HFFc6 (cell line): ENCODE data around the gene RANGAP1. TPM values are rescaled to one million over a fixed set of nuclear protein-coding genes. Genes with fewer than 3 reads are reported as not detected.

Source experiments
- DNase-seq: peaks from one replicate; pipeline ENCODE4 v3.0.0-alpha.2; 2018
- H3K27ac Mint-ChIP-seq: 2 replicates; pipeline ENCODE4 v1.8.0; 2020; ENCODE audit warnings: mild to moderate bottlenecking, mixed read lengths
- H3K27me3 Mint-ChIP-seq: 2 replicates; pipeline ENCODE4 v1.8.0; 2021; ENCODE audit warnings: mild to moderate bottlenecking, moderate library complexity, mixed read lengths; ENCODE audit not compliant: insufficient read depth
- H3K36me3 Mint-ChIP-seq: 2 replicates; pipeline ENCODE4 v1.8.0; 2021; ENCODE audit warnings: low read depth, mixed read lengths
- H3K4me1 Mint-ChIP-seq: 2 replicates; pipeline ENCODE4 v1.8.0; 2020; ENCODE audit warnings: low read depth, mixed read lengths
- H3K4me3 Mint-ChIP-seq: 2 replicates; pipeline ENCODE4 v1.8.0; 2020; ENCODE audit warnings: mild to moderate bottlenecking, moderate library complexity, mixed read lengths
- H3K9me3 Mint-ChIP-seq: 2 replicates; pipeline ENCODE4 v1.8.0; 2020; ENCODE audit warnings: mild to moderate bottlenecking, mixed read lengths
- CTCF ChIP-seq: fragments of 200-600 bp; sonication (generic); IDR thresholded peaks from 2 replicates; pipeline ENCODE4 v1.5.0; 2021; ENCODE audit warnings: antibody characterized with exemption, mild to moderate bottlenecking
- total RNA-seq, 6 experiments: library from RNA; stranded (reverse); fragmentation: NEBNext Ultra II Directional; extraction: Animal tissue kit (Norgen Biotek cat#: 25700); gene quantifications; 2 replicates in 1 of 6; 3 replicates in 5 of 6; pipeline ENCODE4 v1.2.3, GENCODE V29; 2021

RANGAP1 gene
- total RNA-seq, 6 experiments from 2014 or later: 215 to 249 (median 227) TPM

DNA sequence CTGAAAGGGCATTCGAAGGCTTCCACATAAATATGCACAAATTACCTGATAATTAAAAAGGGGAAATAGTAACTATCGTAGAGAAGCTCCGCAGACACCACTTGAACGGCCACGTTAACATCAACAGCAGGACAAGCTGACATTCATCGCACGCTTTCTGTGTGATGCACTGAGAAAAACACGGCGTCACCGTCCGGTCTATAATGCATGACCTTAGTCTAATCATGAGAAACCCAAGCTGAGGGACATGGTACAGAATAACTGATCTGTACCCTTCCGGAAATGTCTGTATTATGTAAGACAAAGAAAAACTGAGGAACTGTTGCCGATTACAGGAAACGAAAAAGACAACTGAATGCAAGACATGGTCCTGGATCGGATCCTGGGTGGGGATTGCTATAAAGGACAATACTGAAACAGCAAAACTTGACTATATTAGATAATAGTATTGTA, 678 bp upstream of the RANGAP1 start:
- peaks cover 73% of the 10 kb centered on the region for H3K4me1 Mint-ChIP-seq
- no peak for TF ChIP-seq CTCF
- peak overlapping the region; percentile 97 for H3K4me3 Mint-ChIP-seq
- no peaks in the 10 kb centered on the region; the same call in none of the 2 replicates for H3K27me3 Mint-ChIP-seq
- no peaks in the 10 kb centered on the region for H3K9me3 Mint-ChIP-seq
- H3K36me3 Mint-ChIP-seq: peaks cover 28% of the 10 kb centered on the region
- no peak for DNase-seq
- peak overlapping the region; percentile 95 for H3K27ac Mint-ChIP-seq

DNA sequence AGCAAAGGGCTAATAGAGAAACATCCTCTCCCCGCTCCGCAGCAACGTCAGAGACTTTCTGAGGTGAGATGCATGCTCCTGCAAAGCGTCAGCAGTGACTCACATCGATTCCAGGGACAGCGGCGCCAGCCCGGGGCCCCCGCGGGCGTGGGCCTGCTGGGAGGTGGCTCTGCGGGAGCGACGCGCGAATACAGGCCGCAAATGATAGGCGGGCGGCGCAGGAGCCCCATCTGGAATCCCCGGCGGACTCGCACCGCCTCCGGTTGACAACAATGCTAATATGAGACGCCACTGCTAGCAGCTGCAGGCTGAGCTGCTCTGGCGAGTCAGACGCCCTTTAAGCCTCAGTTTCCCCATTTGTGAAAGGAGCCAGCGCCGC, 557 bp downstream of the RANGAP1 start:
- H3K4me3 Mint-ChIP-seq: peak overlapping the region; percentile 97
- peaks cover 75% of the 10 kb centered on the region for H3K4me1 Mint-ChIP-seq
- no peaks in the 10 kb centered on the region; the same call in none of the 2 replicates for H3K27me3 Mint-ChIP-seq
- no peaks in the 10 kb centered on the region for H3K9me3 Mint-ChIP-seq
- peak overlapping the region; percentile 95 for H3K27ac Mint-ChIP-seq
- TF ChIP-seq CTCF: no peak
- H3K36me3 Mint-ChIP-seq: peaks cover 34% of the 10 kb centered on the region
- DNase-seq: peak; percentile 94

DNA sequence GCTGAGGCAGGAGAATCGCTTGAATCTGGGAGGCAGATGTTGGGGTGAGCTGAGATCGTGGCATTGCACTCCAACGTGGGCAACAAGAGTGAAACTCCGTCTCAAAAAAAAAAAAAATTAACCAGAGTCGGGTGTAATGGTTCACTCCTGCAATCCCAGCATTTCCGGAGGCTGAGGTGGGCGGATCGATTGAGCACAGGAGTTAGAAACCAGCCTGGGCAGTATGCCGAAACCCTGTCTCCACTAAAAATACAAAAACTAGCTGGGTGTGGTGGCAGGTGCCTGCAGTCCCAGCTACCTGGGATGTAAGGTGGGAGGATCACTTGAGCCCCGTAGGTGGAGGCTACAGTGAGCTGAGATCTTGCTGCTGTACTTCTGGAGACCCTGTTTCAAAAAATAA, 1.5 kb downstream of the RANGAP1 start:
- H3K4me3 Mint-ChIP-seq: peak overlapping the region; percentile 97
- H3K27ac Mint-ChIP-seq: peak overlapping the region; percentile 95
- peaks cover 65% of the 10 kb centered on the region for H3K4me1 Mint-ChIP-seq
- H3K9me3 Mint-ChIP-seq: no peaks in the 10 kb centered on the region
- no peaks in the 10 kb centered on the region; the same call in none of the 2 replicates for H3K27me3 Mint-ChIP-seq
- H3K36me3 Mint-ChIP-seq: peaks cover 36% of the 10 kb centered on the region
- no peak for TF ChIP-seq CTCF
- no peak for DNase-seq

- peaks cover 3% of the 10 kb centered on the region for H3K27me3 Mint-ChIP-seq
- H3K27ac Mint-ChIP-seq: peak overlapping the region; percentile 31; the same call in 1 of the 2 replicates
- no peak for TF ChIP-seq CTCF
- H3K9me3 Mint-ChIP-seq: no peaks in the 10 kb centered on the region
- peaks cover 49% of the 10 kb centered on the region for H3K36me3 Mint-ChIP-seq
- H3K4me1 Mint-ChIP-seq: peaks cover 34% of the 10 kb centered on the region
- H3K4me3 Mint-ChIP-seq: no peak overlapping the region
- no peak for DNase-seq
Measured at GRCh38 chr22:41280854-41281253, 5.1 kb downstream of the RANGAP1 start.

DNA sequence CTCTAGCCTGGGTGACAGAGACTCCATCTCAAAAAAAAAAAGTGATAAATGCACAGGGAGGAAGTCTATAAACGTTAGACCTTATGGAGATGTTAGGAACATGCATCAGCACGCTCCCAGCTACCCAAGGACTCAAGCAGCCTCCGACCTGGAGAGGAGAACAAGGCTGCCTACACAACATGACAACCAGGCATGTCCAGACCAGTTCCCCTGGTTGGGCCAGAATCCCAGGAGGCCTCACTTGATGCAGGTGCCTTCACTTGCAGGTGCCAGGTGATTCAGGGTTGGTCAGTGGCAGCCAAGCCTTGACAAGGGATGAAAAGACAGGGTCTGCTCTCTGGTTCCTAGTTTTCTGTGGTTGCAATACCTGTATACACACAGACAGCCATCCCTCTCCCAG, 5.9 kb downstream of the RANGAP1 start:
- no peak overlapping the region for H3K4me3 Mint-ChIP-seq
- no peaks in the 10 kb centered on the region for H3K9me3 Mint-ChIP-seq
- peaks cover 32% of the 10 kb centered on the region for H3K4me1 Mint-ChIP-seq
- no peak for DNase-seq
- TF ChIP-seq CTCF: no peak
- peaks cover 50% of the 10 kb centered on the region for H3K36me3 Mint-ChIP-seq
- peaks cover 3% of the 10 kb centered on the region for H3K27me3 Mint-ChIP-seq
- H3K27ac Mint-ChIP-seq: no peak overlapping the region

- Mint-ChIP-seq H3K4me1 (no peaks in the 10 kb centered on the region), H3K36me3 (peaks cover 53% of the 10 kb centered on the region), H3K27ac (no peak overlapping the region; the same call in 1 of the 2 replicates), H3K27me3 (peaks cover 3% of the 10 kb centered on the region), H3K4me3 (no peak overlapping the region), H3K9me3 (no peaks in the 10 kb centered on the region)
- DNase-seq: no peak
- no peak for TF ChIP-seq CTCF
Measured at GRCh38 chr22:41274856-41275255, 11.1 kb downstream of the RANGAP1 start.
